Osteocyte (in vitro differentiated cells): Measurements from ENCODE around the gene CFAP77. TPM values are rescaled to one million over a fixed set of nuclear protein-coding genes. Genes with fewer than 3 reads are reported as not detected.

Experiments
- DNase-seq: peaks from one replicate; pipeline ENCODE4 v3.0.0; 2021; ENCODE audit warnings: mixed read lengths; ENCODE audit not compliant: unreplicated experiment; ENCODE audit errors: extremely low spot score
- H3K27ac Mint-ChIP-seq: one replicate; pipeline ENCODE4 v1.8.0; 2021; ENCODE audit warnings: mild to moderate bottlenecking, mixed read lengths; ENCODE audit not compliant: unreplicated experiment
- H3K27me3 Mint-ChIP-seq: one replicate; pipeline ENCODE4 v1.8.0; 2021; ENCODE audit warnings: mixed read lengths; ENCODE audit not compliant: unreplicated experiment
- H3K36me3 Mint-ChIP-seq: one replicate; pipeline ENCODE4 v1.8.0; 2021; ENCODE audit warnings: mixed read lengths; ENCODE audit not compliant: unreplicated experiment
- H3K4me1 Mint-ChIP-seq: one replicate; pipeline ENCODE4 v1.8.0; 2021; ENCODE audit warnings: mixed read lengths; ENCODE audit not compliant: unreplicated experiment
- H3K4me3 Mint-ChIP-seq: one replicate; pipeline ENCODE4 v1.8.0; 2021; ENCODE audit warnings: mild to moderate bottlenecking, moderate library complexity, mixed read lengths; ENCODE audit not compliant: unreplicated experiment
- H3K9me3 Mint-ChIP-seq: one replicate; pipeline ENCODE4 v1.8.0; 2021; ENCODE audit warnings: mixed read lengths; ENCODE audit not compliant: unreplicated experiment
- total RNA-seq: library from RNA; stranded (reverse); gene quantifications from 2 replicates; pipeline ENCODE4 v1.2.1, GENCODE V29; 2021
- TF ChIP-seq, protein P1 (sequence below): fragments of 200-600 bp; sonication (generic); IDR thresholded peaks from 2 replicates; pipeline ENCODE4 v1.5.0; 2021; ENCODE audit warnings: antibody characterized with exemption, mild to moderate bottlenecking, moderate library complexity

The CFAP77 gene
- total RNA-seq, 1 donor from 2014 or later = 0.48 TPM

DNA sequence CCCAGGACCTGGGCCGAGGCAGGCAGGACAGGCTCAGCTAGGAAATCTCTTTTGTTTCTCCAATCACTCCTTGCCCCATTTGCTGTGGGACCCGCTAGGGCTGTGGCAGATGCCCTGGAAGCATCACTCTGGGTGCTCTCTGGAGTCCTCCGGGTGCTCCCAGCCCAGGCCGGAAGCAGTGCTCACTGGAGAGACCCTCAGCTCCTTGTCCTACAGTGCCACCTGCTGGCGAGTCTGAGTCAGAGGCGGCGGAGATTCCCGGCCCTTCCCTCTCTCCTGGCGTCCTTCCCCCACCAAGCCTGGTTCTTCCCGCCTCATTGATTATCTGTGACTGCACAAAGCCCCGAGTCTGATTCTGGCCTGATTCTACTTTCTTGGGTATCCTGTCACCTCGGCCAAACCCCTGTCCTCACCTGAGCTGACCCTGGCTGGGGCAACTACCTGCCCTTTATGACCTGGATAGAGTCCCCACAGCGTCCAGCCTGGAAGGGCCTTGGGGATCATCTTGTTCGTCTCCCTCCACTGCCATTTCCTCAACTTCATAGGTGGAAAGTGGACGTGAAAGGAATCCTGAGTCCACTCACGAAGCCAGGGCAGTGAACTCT is 165.1 kb downstream of the CFAP77 start:
- H3K4me3 Mint-ChIP-seq = no peak overlapping the region
- H3K36me3 Mint-ChIP-seq = no peaks in the 10 kb centered on the region
- peaks cover 53% of the 10 kb centered on the region for H3K27me3 Mint-ChIP-seq

DNA sequence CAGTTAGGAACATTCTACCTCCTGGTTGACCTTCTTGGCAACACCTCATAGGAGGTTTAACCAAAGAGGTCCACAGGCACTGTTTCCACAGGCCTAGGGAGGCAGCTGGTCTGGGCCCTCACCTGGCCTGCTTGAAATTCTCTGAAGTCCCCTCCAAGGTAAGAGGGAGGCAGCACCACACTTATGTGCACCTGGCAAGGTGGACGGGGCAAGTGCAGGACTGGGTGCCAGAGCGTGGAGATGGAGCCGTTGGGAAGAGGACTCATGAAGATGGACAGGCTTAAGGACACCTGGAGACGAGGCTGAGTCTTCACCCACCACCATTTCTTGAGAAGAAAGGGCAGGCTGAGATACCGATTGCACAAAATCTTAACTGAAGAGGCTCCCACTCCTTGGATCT is 165.8 kb downstream of the CFAP77 start:
- Mint-ChIP-seq H3K27me3 (peaks cover 56% of the 10 kb centered on the region), H3K4me1 (no peaks in the 10 kb centered on the region), H3K36me3 (no peaks in the 10 kb centered on the region), H3K27ac (no peak overlapping the region), H3K9me3 (no peaks in the 10 kb centered on the region), H3K4me3 (no peak overlapping the region)
- no peak for DNase-seq
- TF ChIP-seq, protein P1, sequence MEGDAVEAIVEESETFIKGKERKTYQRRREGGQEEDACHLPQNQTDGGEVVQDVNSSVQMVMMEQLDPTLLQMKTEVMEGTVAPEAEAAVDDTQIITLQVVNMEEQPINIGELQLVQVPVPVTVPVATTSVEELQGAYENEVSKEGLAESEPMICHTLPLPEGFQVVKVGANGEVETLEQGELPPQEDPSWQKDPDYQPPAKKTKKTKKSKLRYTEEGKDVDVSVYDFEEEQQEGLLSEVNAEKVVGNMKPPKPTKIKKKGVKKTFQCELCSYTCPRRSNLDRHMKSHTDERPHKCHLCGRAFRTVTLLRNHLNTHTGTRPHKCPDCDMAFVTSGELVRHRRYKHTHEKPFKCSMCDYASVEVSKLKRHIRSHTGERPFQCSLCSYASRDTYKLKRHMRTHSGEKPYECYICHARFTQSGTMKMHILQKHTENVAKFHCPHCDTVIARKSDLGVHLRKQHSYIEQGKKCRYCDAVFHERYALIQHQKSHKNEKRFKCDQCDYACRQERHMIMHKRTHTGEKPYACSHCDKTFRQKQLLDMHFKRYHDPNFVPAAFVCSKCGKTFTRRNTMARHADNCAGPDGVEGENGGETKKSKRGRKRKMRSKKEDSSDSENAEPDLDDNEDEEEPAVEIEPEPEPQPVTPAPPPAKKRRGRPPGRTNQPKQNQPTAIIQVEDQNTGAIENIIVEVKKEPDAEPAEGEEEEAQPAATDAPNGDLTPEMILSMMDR = no peak

More for the DNA sequence above, 165.1 kb downstream of the CFAP77 start:
- TF ChIP-seq, protein P1 = peak; percentile 93
- Mint-ChIP-seq H3K9me3 (no peaks in the 10 kb centered on the region), H3K27ac (no peak overlapping the region), H3K4me1 (no peaks in the 10 kb centered on the region)
- peak; percentile 92 for DNase-seq

DNA sequence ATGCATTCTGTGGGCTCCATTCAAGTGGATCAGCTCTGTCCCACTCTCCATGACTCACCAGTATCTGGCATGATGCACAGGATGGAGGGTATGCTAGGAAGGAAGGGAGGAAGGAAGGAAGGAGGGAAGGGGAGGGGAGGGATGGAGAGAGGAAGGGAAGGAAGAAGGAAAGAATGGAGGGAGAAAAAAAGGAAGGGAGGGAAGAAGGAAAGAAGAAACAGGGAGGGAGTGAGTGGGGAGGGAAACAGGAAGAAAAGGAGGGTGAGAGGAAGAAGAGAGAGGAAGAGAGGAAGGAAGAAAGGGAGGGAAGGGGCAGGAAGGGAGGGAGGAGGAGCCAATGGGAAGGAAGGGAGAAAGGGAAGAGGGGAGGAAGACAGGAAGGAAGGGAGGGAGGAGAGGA is 167.1 kb downstream of the CFAP77 start:
- Mint-ChIP-seq H3K4me3 (no peak overlapping the region), H3K27ac (no peak overlapping the region), H3K4me1 (peaks cover 4% of the 10 kb centered on the region), H3K36me3 (no peaks in the 10 kb centered on the region), H3K27me3 (peaks cover 68% of the 10 kb centered on the region), H3K9me3 (no peaks in the 10 kb centered on the region)
- DNase-seq = no peak
- TF ChIP-seq, protein P1 = no peak

DNA sequence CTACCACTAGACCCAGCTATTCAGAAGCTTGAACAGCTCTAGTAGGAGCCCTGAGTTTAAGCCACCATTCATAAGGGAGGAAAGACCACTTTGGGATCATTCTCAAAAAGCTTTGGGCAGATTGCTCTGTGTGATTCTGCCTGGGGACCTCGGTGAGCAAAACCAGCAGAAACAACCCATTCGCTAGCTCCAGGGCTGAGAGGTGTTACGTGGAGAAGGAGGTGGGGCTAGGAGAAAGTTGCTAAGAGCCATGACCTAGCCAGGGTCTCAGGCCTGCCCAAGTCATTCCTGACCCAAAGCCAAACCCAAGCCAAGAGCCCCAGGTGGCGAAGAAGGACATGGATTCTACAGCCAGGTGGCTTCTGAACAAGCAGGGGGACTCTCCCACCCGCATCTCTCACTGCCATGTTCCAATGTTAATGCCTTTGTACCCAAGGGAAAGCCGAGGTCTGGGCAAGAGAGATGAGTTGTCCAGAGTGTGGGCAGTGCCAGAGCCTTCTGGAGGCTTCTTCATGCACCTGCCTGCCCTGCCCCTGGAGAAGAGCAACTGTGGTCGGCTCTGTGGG is 168.4 kb downstream of the CFAP77 start:
- peaks cover 4% of the 10 kb centered on the region for H3K4me1 Mint-ChIP-seq
- DNase-seq = no peak
- H3K9me3 Mint-ChIP-seq = no peaks in the 10 kb centered on the region
- H3K27ac Mint-ChIP-seq = no peak overlapping the region
- H3K4me3 Mint-ChIP-seq = no peak overlapping the region
- H3K36me3 Mint-ChIP-seq = no peaks in the 10 kb centered on the region
- TF ChIP-seq, protein P1 = no peak
- peaks cover 67% of the 10 kb centered on the region for H3K27me3 Mint-ChIP-seq

DNA sequence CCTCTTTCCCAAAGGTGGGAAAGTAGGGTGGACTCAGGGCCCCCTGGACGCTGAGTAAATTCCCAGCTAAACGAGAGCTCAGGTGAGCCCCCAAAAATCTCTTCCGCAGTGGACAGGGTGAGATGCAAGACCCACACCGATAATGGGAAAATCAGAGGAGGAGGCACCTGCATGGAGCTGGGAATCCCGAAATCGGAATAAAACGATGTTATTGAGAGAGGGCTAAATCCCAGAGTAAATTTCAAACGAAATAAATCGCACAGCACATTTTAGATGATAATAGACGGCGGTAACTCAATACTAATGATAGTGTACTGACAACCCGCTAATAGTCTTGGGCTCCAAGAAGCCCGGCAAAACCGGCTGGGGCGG is 169.4 kb downstream of the CFAP77 start:
- Mint-ChIP-seq H3K4me3 (no peak overlapping the region), H3K9me3 (no peaks in the 10 kb centered on the region), H3K27ac (no peak overlapping the region), H3K4me1 (peaks cover 4% of the 10 kb centered on the region), H3K27me3 (peaks cover 75% of the 10 kb centered on the region), H3K36me3 (peaks cover 1% of the 10 kb centered on the region)
- TF ChIP-seq, protein P1 = no peak
- DNase-seq = no peak
